ENCODE results near the gene SHISA9.

Gene SHISA9

GRCh38 chr16:13158427-13158826 is 257.0 kb downstream of the SHISA9 start:
- DNase-seq (ENCODE audit: low read depth in 2 of 2, low spot score in 1 of 2) = no peak

GRCh38 chr16:13165024-13165423 is 263.6 kb downstream of the SHISA9 start:
- no peak for DNase-seq (ENCODE audit: low read depth in 2 of 2, low spot score in 1 of 2)

- no peak for DNase-seq (ENCODE audit: low read depth in 2 of 2, low spot score in 1 of 2)
Observed at GRCh38 chr16:13168091-13168572, 266.7 kb downstream of the SHISA9 start.

- DNase-seq (ENCODE audit: low read depth in 2 of 2, low spot score in 1 of 2) = no peak
Observed at GRCh38 chr16:13171313-13171712, 269.9 kb downstream of the SHISA9 start.

- DNase-seq (ENCODE audit: low read depth in 2 of 2, low spot score in 1 of 2) = no peak
Observed at GRCh38 chr16:13176711-13177110, 275.3 kb downstream of the SHISA9 start.

GRCh38 chr16:13178318-13178717 is 276.9 kb downstream of the SHISA9 start:
- no peak for DNase-seq (ENCODE audit: low read depth in 2 of 2, low spot score in 1 of 2)

- DNase-seq (ENCODE audit: low read depth in 2 of 2, low spot score in 1 of 2) = no peak
Observed at GRCh38 chr16:13181432-13181831, 280.0 kb downstream of the SHISA9 start.

- no peak for DNase-seq (ENCODE audit: low read depth in 2 of 2, low spot score in 1 of 2)
Observed at GRCh38 chr16:13186813-13187212, 285.4 kb downstream of the SHISA9 start.

- DNase-seq (ENCODE audit: low read depth in 2 of 2, low spot score in 1 of 2) = no peak
Observed at GRCh38 chr16:13189250-13189649, 287.9 kb downstream of the SHISA9 start.

GRCh38 chr16:13193721-13194120 is 292.3 kb downstream of the SHISA9 start:
- DNase-seq (ENCODE audit: low read depth in 2 of 2, low spot score in 1 of 2) = no peak

GRCh38 chr16:13194766-13195165 is 293.4 kb downstream of the SHISA9 start:
- no peak for DNase-seq (ENCODE audit: low read depth in 2 of 2, low spot score in 1 of 2)

- no peak for DNase-seq (ENCODE audit: low read depth in 2 of 2, low spot score in 1 of 2)
Observed at GRCh38 chr16:13203725-13204124, 302.3 kb downstream of the SHISA9 start.

- no peak for DNase-seq (ENCODE audit: low read depth in 2 of 2, low spot score in 1 of 2)
Observed at GRCh38 chr16:13205352-13205751, 304.0 kb downstream of the SHISA9 start.

- no peak for DNase-seq (ENCODE audit: low read depth in 2 of 2, low spot score in 1 of 2)
Observed at GRCh38 chr16:13206606-13207005, 305.2 kb downstream of the SHISA9 start.

- no peak for DNase-seq (ENCODE audit: low read depth in 2 of 2, low spot score in 1 of 2)
Observed at GRCh38 chr16:13207151-13207550, 305.8 kb downstream of the SHISA9 start.

- DNase-seq (ENCODE audit: low read depth in 2 of 2, low spot score in 1 of 2) = no peak
Observed at GRCh38 chr16:13223666-13224065, 322.3 kb downstream of the SHISA9 start.

GRCh38 chr16:13229039-13229438 is 327.6 kb downstream of the SHISA9 start:
- no peak for DNase-seq (ENCODE audit: low read depth in 2 of 2, low spot score in 1 of 2)

GRCh38 chr16:13231365-13231764 is 330.0 kb downstream of the SHISA9 start:
- DNase-seq (ENCODE audit: low read depth in 2 of 2, low spot score in 1 of 2) = no peak

GRCh38 chr16:13234999-13235398 is 333.6 kb downstream of the SHISA9 start:
- no peak for DNase-seq (ENCODE audit: low read depth in 2 of 2, low spot score in 1 of 2)

- DNase-seq (ENCODE audit: low read depth in 2 of 2, low spot score in 1 of 2) = no peak
Observed at GRCh38 chr16:13236308-13236707, 334.9 kb downstream of the SHISA9 start.

- no peak for DNase-seq (ENCODE audit: low read depth in 2 of 2, low spot score in 1 of 2)
Observed at GRCh38 chr16:13238182-13238581, 336.8 kb downstream of the SHISA9 start.

GRCh38 chr16:13242201-13242600 is 340.8 kb downstream of the SHISA9 start:
- no peak for DNase-seq (ENCODE audit: low read depth in 2 of 2, low spot score in 1 of 2)

GRCh38 chr16:13244770-13245169 is 343.4 kb downstream of the SHISA9 start:
- DNase-seq (ENCODE audit: low read depth in 2 of 2, low spot score in 1 of 2) = no peak
